Loucy (cell line): ENCODE measurements around the gene STK36.

Experiments
- H2AFZ ChIP-seq: fragments of 200-600 bp; sonication (generic); 2 replicates; pipeline ENCODE4 v1.6.0; 2016; ENCODE audit warnings: antibody characterized with exemption, mild to moderate bottlenecking, low read length, moderate library complexity
- H3F3A ChIP-seq: fragments of 200-600 bp; 2 replicates; pipeline ENCODE4 v1.6.0; 2016; ENCODE audit warnings: antibody characterized with exemption, low read depth, mild to moderate bottlenecking
- H3K27me3 ChIP-seq: fragments of 200-600 bp; sonication (generic); 2 replicates; pipeline ENCODE4 v1.6.1; 2014; ENCODE audit warnings: low read length, mild to moderate bottlenecking; ENCODE audit not compliant: insufficient read depth, poor library complexity, severe bottlenecking
- H3K36me3 ChIP-seq: fragments of 200-600 bp; sonication (generic); 2 replicates; pipeline ENCODE4 v1.6.1; 2016; ENCODE audit warnings: low read length; ENCODE audit not compliant: insufficient read depth
- H3K4me1 ChIP-seq: fragments of 200-600 bp; sonication (generic); 2 replicates; pipeline ENCODE4 v1.5.1; 2014; ENCODE audit warnings: low read length, mild to moderate bottlenecking; ENCODE audit not compliant: insufficient read depth, poor library complexity, severe bottlenecking
- H3K4me2 ChIP-seq: fragments of 200-600 bp; sonication (generic); 2 replicates; pipeline ENCODE4 v1.6.0; 2014; ENCODE audit warnings: antibody characterized with exemption, low read length, low read depth, mild to moderate bottlenecking; ENCODE audit not compliant: poor library complexity, severe bottlenecking
- H3K4me3 ChIP-seq: fragments of 200-600 bp; sonication (generic); 2 replicates; pipeline ENCODE4 v1.5.1; 2014; ENCODE audit warnings: low read length, mild to moderate bottlenecking, mixed read lengths; ENCODE audit not compliant: poor library complexity, severe bottlenecking
- H3K79me2 ChIP-seq: fragments of 200-600 bp; sonication (generic); 2 replicates; pipeline ENCODE4 v1.6.1; 2014; ENCODE audit warnings: low read length; ENCODE audit not compliant: insufficient read depth
- H3K9ac ChIP-seq: fragments of 200-600 bp; sonication (generic); 2 replicates; pipeline ENCODE4 v1.6.0; 2014; ENCODE audit warnings: mild to moderate bottlenecking, low read depth, low read length, moderate library complexity; ENCODE audit not compliant: poor library complexity, severe bottlenecking
- H3K9me2 ChIP-seq: fragments of 200-600 bp; sonication (generic); replicated peaks from 2 replicates; pipeline ENCODE4 v1.6.1; 2016; ENCODE audit warnings: low read depth, low read length, mixed read lengths
- H3K9me3 ChIP-seq: fragments of 200-600 bp; sonication (generic); 2 replicates; pipeline ENCODE4 v1.6.1; 2014; ENCODE audit warnings: mild to moderate bottlenecking, antibody characterized with exemption, low read length, low read depth; ENCODE audit not compliant: insufficient read depth
- H4K20me1 ChIP-seq: fragments of 200-600 bp; sonication (generic); 2 replicates; pipeline ENCODE4 v1.6.0; 2014; ENCODE audit warnings: antibody characterized with exemption, low read length, mild to moderate bottlenecking; ENCODE audit not compliant: insufficient read depth, poor library complexity, severe bottlenecking
- EZH2phosphoT487 ChIP-seq: fragments of 200-600 bp; IDR thresholded peaks from 2 replicates; pipeline ENCODE4 v1.6.1; 2018; ENCODE audit warnings: antibody characterized with exemption, mild to moderate bottlenecking, moderate library complexity, borderline replicate concordance
- TF ChIP-seq, protein P1 (sequence below): fragments of 200-600 bp; sonication (generic); conservative IDR thresholded peaks from 2 replicates; pipeline ENCODE4 v1.5.1; 2014; ENCODE audit warnings: mild to moderate bottlenecking, antibody characterized with exemption, low read length

The STK36 gene

DNA sequence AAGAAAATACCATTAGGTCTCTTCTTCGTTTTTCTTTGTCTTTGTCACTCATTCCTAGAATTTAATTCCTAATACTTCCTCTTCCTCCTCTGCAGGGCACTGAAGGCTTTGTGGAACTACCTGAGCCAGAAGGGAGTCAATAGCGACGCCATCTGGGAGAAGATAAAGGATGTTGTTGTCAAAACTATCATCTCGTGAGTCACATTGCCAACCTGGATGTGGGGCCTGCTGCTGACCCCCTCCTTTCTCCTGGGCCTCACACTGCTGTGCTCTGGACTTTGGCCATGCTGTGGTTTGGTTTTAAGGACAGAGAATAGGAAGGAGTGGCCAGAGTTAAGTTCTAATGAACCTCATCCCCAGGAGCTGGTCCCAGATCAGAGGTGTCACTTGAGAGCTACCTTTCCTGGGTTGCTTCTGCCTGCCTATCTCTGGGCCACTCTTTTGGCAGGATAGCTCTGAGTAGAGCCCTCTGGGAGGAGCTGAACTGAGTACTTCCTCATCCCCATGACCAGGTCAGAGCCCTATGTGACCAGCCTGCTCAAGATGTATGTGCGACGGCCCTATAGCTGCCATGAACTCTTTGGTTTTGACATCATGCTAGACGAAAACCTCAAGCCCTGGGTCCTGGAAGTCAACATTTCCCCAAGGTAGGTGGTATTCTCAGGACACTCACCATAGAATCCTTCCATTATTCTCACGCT is 77.0 kb downstream of the STK36 start:
- Histone ChIP-seq H3K4me3 (no peak overlapping the region), H3K36me3 (peaks cover 86% of the 10 kb centered on the region), H3K4me2 (no peak overlapping the region), H2AFZ (no peak overlapping the region), H3K79me2 (no peaks in the 10 kb centered on the region), H3F3A (no peaks in the 10 kb centered on the region), H4K20me1 (no peaks in the 10 kb centered on the region), H3K9ac (no peak overlapping the region), H3K4me1 (no peaks in the 10 kb centered on the region), H3K9me3 (no peaks in the 10 kb centered on the region), H3K9me2 (no peaks in the 10 kb centered on the region), H3K27me3 (no peaks in the 10 kb centered on the region)
- TF ChIP-seq EZH2phosphoT487, result no peak
- TF ChIP-seq, protein P1, sequence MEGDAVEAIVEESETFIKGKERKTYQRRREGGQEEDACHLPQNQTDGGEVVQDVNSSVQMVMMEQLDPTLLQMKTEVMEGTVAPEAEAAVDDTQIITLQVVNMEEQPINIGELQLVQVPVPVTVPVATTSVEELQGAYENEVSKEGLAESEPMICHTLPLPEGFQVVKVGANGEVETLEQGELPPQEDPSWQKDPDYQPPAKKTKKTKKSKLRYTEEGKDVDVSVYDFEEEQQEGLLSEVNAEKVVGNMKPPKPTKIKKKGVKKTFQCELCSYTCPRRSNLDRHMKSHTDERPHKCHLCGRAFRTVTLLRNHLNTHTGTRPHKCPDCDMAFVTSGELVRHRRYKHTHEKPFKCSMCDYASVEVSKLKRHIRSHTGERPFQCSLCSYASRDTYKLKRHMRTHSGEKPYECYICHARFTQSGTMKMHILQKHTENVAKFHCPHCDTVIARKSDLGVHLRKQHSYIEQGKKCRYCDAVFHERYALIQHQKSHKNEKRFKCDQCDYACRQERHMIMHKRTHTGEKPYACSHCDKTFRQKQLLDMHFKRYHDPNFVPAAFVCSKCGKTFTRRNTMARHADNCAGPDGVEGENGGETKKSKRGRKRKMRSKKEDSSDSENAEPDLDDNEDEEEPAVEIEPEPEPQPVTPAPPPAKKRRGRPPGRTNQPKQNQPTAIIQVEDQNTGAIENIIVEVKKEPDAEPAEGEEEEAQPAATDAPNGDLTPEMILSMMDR, result no peak
